ENCODE data around the gene MTMR3.
"Not testable (repeated sequence)": the region's sequence is repeated elsewhere in the genome, so short reads cannot be mapped to it uniquely, and the experiment has no call there.

MTMR3 gene

GRCh38 chr22:29883045-29883774, at the start of gene MTMR3:
Gene MTMR3, plus strand, starts transcription at chr22:29883174. Its CDS starts 87,886 bp downstream, at chr22:29971060.
- DNase-seq: peak; percentile 90

- no peak for DNase-seq
Observed at GRCh38 chr22:29833392-29833965, 49.5 kb upstream of the MTMR3 start.

DNA sequence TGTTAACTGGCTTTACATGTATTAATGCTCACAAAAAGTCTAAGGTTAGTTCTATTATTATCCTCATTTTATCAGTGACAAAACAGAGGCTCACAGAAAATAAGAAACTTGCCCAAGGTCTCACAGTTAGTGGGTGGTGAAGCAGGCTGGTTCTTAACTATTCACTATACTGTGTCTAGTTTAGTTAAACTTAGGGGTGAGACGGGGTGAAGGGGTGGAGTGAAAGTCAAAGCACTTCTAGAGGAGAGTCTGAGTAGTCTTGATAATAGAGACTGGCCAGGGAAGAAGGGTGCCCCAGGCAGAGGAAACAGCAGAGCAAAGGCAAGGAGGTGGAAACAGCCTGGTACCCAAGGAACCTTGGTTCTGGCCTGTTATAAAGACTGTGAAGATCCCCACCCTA, 48.9 kb upstream of the MTMR3 start:
- DNase-seq: no peak

- not testable (repeated sequence) for DNase-seq
Observed at GRCh38 chr22:29836791-29837370, 46.1 kb upstream of the MTMR3 start.

DNA sequence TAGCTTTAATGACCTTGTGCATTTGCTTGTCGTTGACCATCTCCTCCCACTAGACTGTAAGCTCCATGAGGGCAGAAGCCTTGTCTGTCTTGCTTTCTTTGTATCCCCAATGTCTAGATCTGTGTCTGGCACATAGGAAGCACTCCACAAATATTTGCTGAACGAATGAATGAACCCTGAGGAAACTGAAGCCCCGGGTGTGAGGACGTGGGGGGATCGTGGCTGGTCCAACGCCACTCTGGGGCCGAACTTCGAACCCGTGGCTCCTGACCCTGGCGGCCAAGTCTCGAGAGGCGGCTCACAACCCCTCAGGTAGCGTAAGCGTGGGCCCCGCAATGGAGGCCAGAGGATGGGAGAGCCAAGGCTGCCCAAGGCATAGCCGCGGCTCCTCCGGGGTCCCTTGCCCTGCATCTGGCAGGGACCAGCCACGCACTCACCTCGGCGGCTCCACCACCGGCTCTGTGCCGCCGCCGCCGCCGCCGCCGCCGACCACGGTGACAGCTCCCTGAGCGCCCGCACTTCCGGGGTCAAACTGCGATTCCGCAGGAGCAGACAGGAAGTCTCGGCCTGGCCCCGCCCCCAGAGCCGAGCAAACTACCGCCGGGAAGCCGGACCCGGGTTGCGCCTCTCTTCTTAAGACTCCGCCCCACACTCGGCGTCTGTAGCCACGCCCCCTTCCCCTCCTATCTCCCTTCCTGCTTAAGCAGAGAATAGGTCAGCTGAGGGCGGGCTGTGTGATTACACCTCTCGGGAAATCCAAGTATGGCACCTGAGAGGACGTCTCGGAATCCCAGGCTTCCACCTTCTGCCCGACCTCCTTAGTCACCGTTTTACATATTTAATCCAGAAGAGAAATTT, 45.0 kb upstream of the MTMR3 start, which contains the start of gene ASCC2:
Gene ASCC2, minus strand, starts transcription at position 534 of the 858 bp plus-strand sequence. CDS start 5,949 bp downstream, outside the sequence.
- peak; percentile 98 for DNase-seq

GRCh38 chr22:29838599-29838956, 44.4 kb upstream of the MTMR3 start:
- no peak for DNase-seq

- no peak for DNase-seq
Observed at GRCh38 chr22:29839039-29839438, 43.9 kb upstream of the MTMR3 start.

- peak; percentile 32 for DNase-seq
Observed at GRCh38 chr22:29840498-29840897, 42.5 kb upstream of the MTMR3 start.

- no peak for DNase-seq
Observed at GRCh38 chr22:29842172-29842571, 40.8 kb upstream of the MTMR3 start.

GRCh38 chr22:29842740-29843139, 40.2 kb upstream of the MTMR3 start:
- DNase-seq: peak; percentile 82

DNA sequence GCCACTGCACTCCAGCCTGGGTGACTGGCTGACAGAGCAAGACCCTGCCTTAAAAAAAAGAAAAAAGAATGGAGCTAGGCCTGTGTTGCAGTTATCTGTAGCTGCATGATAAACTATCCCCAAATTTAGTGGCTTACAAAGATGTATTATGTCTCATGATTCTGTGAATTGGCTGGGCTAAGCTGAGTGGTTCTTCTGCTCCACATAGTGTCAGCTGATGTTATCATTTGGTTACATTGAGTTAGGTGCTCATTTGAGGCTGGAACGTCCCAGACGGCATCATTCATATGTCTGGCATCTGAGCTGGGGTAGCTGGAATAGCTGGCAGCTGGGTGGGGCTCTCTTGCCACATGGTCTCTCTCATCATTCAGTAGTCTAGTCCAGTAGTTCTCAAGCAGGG, 36.7 kb upstream of the MTMR3 start:
- no peak for DNase-seq

GRCh38 chr22:29848111-29848510, 34.9 kb upstream of the MTMR3 start:
- DNase-seq: no peak

DNA sequence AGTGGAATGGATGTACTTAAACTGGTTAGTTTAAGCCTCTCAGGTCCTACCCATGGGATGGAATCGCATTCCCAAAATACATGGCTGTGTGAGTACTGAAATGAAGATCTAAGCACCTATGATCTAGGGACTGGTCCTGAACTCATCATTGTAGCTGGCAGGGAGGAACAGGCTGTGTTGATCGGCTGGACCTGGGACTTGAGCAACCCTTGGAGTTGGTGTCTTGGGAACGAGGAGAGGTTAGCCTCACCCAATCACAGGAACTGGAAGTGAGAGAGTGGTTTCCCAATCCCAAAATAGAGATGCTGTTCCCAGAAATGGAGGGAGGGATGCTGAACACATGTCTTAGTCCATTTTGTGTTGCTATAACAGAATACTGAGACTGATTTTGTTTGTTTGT, 28.5 kb upstream of the MTMR3 start:
- no peak for DNase-seq

- DNase-seq: no peak
Observed at GRCh38 chr22:29855611-29856181, 27.3 kb upstream of the MTMR3 start.

DNA sequence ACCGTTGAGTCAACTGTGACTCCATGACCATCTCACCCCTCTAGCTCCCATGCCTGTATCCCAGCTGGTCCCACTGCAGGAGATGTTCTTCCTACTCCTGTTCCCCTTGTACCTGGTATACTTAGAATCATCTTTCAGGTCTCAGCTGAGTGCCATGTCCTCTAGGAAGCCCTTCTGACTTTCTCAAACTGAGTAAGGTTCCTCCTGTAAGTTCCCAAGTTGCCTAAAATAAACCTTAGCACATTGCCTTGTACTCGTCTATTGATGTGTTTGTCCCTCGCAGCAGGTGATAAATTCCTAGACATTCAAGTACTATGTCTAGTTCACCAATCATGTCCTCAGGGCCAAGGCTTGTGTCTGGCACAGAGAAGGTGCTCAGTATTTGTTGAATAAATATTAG, 26.5 kb upstream of the MTMR3 start:
- no peak for DNase-seq

DNA sequence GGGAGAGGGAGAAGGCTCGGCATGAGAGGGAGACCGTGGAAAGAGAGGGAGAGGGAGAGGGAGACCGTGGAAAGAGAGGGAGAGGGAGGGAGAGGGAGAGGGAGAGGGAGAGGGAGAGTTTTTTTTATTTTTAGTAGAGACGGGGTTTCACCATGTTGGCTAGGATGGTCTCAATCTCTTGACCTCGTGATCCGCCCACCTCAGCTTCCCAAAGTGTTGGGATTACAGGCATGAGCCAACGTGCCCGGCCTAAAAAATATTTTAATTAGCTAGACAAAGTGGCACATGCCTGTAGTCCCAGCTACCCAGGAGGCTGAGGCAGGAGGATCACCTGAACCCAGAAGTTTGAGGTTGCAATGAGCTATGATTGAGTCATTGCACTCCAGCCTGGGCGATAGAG, 23.9 kb upstream of the MTMR3 start:
- DNase-seq: not testable (repeated sequence)

DNA sequence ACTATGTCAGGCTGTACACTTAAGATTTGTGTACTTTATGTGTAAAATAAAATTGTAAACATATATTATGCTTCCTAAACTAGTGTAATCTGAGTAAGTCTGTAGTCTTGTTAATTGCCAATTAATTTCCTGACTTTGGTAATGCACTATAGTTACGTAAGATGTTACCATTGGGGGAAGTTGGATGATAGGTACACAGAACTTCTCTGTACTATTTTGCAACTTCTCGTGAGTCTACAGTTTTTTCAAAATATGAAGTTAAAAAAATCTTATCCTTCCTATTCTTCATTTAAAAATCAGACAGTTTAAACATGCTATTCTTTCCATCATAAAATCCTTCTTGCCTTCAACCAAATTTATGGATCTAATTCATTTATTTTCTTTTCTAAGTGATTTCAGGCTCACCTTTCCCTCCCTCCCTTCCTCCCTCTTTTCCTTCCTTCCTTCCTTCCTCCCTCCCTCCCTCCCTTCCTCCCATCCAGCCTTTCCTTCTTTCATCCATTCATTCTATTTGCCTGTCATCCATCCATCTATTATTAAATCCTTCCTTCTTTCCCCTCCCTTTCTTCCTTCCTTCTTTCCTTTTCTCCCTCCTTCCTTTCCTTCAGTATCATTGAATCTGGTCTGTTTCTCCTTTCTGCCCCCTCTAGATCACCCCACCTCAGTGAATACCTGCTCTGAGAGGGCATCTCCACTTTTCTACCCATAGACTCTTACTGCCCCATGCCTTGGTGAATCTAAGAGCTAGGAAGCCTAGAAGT, 22.8 kb upstream of the MTMR3 start:
- no peak for DNase-seq

DNA sequence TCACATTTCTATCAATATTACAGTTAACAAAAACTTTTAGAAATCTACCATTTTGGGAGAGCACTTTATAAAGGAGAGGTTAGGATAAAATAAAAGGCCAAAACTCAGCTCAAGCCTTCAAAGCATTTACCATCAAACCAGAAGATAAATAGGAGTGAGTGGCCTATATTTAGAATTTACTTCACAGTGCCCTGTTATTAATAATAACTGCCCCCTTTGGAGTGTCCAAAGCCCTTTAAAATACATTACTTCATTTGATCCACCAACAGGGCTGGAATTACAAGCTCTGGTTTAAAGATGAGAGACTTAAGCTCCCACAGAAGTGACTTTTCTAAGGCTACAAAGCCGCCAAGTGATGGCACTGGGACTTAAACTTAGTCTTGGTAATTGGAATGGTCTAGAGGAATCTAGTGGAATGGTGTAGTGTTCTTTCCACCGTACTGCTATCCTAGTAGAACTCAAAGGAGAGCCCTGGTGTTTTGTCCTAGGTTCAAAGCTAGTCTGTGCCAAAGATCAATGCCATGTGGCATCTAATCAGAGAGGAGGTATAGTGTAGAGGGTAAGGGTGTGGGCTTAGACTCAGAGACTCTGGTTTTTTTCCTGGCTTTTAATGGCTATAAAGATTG, 21.2 kb upstream of the MTMR3 start:
- no peak for DNase-seq

- not testable (repeated sequence) for DNase-seq
Observed at GRCh38 chr22:29865572-29865971, 17.4 kb upstream of the MTMR3 start.

GRCh38 chr22:29867260-29867659, 15.7 kb upstream of the MTMR3 start:
- DNase-seq: no peak

GRCh38 chr22:29867851-29868250, 15.1 kb upstream of the MTMR3 start:
- no peak for DNase-seq

GRCh38 chr22:29870574-29870973, 12.4 kb upstream of the MTMR3 start:
- peak; percentile 29 for DNase-seq

Measured in EL (cell line).